Uterus (tissue), 4 donors: ENCODE measurements around the gene PRDM15. TPM values are rescaled to one million over a fixed set of nuclear protein-coding genes. Genes with fewer than 3 reads are reported as not detected.

Source experiments
- DNase-seq, 2 donors: peaks; one replicate each; pipeline ENCODE4 v3.0.0-alpha.2; 2019 to 2020
- H3K27ac ChIP-seq, 2 donors: fragments of 200-600 bp; sonication (generic); 1 replicate in 1 of 2; 2 replicates in 1 of 2; pipeline ENCODE4 v1.5.1; 2016 to 2018
- H3K27me3 ChIP-seq, 2 donors: fragments of 200-600 bp; sonication (generic); one replicate each; pipeline ENCODE4 v1.5.1; 2018 to 2019; ENCODE audit warnings: control low read depth in 1 of 2
- H3K36me3 ChIP-seq, 2 donors: fragments of 200-600 bp; sonication (generic); one replicate each; pipeline ENCODE4 v1.5.1; 2019; ENCODE audit warnings: control low read depth in 1 of 2
- H3K4me1 ChIP-seq, 2 donors: fragments of 200-600 bp; sonication (generic); one replicate each; pipeline ENCODE4 v1.5.1; 2018 to 2019; ENCODE audit warnings: control low read depth in 1 of 2
- H3K4me3 ChIP-seq, 2 donors: fragments of 200-600 bp; sonication (generic); 1 replicate in 1 of 2; 2 replicates in 1 of 2; pipeline ENCODE4 v1.5.1; 2018 to 2019; ENCODE audit warnings: mild to moderate bottlenecking in 1 of 2
- H3K9me3 ChIP-seq, 2 donors: fragments of 200-600 bp; sonication (generic); one replicate each; pipeline ENCODE4 v1.5.1; 2019; ENCODE audit warnings: control low read depth in 1 of 2
- CTCF ChIP-seq, 4 experiments: fragments of 200-600 bp in 2 of 4; fragments of 450-650 bp in 2 of 4; sonication (generic) in 2 of 4; IDR thresholded peaks; one replicate each; pipeline ENCODE4 v1.5.1; 2016 to 2019; ENCODE audit warnings: antibody characterized with exemption in 4 of 4, mild to moderate bottlenecking in 2 of 4, moderate library complexity in 1 of 4
- POLR2A ChIP-seq, 2 donors: fragments of 450-650 bp; IDR thresholded peaks; one replicate each; pipeline ENCODE4 v1.6.1; 2016; ENCODE audit warnings: antibody characterized with exemption in 2 of 2, mild to moderate bottlenecking in 1 of 2, moderate library complexity in 1 of 2
- intact Hi-C: fragments of 100-400 bp; cut with DNase I; formaldehyde crosslinking; loops from one replicate; pipeline ENCODE4 v1.15.1; 2023; ENCODE audit warnings: low total_unique reads
- total RNA-seq, 4 donors: library from RNA; depleted of rRNA in 3 of 4; stranded (reverse); fragments of >200 nt in 3 of 4; gene quantifications; one replicate each; pipeline versions ENCODE4 v1.1.0 to v1.2.4, GENCODE V29; 2014 to 2023
- donor health status: DM: yes; HTN: yes; CAD: no.

Gene PRDM15
- total RNA-seq, 4 donors from 2014 or later: 5.9 to 11.0 (median 6.5) TPM

GRCh38 chr21:41815652-41816582 is 63.2 kb downstream of the PRDM15 start:
- Histone ChIP-seq H3K9me3 (no peaks in the 10 kb centered on the region), H3K4me3 (no peak overlapping the region), H3K36me3 (no peaks in the 10 kb centered on the region), H3K27me3 (no peaks in the 10 kb centered on the region), H3K27ac (no peak overlapping the region), H3K4me1 (no peaks in the 10 kb centered on the region)
- no peak for TF ChIP-seq POLR2A (IDR thresholded peaks at IDR 0.05)
- DNase-seq: no peak
- intact Hi-C loops: no loop called here

DNA sequence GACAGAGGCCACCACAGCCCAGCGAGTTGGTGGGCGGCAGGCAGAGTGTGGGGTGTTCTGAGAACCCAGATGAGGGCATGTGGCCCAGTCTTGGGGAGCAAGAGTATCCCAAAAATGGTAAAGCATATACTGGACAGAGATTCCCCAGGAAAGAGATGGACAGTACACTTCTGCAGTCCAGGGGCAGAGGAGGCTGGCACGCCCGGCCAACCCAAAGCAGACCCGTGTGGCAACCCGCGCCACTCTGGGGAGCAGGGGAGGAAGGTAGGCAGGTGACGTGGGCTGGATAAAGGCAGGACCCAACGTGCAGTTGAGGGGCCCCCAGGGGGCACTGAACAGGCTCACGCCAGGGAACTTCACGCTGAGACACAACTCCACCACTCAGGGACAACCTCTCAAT is 65.9 kb downstream of the PRDM15 start:
- TF ChIP-seq CTCF (IDR thresholded peaks at IDR 0.05): no peak
- TF ChIP-seq POLR2A (IDR thresholded peaks at IDR 0.05): no peak
- intact Hi-C loops: loop anchor here (5.0 kb wide), 1 partner anchor 304 kb away; no protein-coding TSS in a partner anchor
- H3K27me3 ChIP-seq: no peaks in the 10 kb centered on the region
- no peak overlapping the region for H3K4me3 ChIP-seq
- no peak overlapping the region for H3K27ac ChIP-seq
- no peaks in the 10 kb centered on the region for H3K36me3 ChIP-seq
- H3K4me1 ChIP-seq: no peaks in the 10 kb centered on the region
- DNase-seq: no peak
- H3K9me3 ChIP-seq: no peaks in the 10 kb centered on the region

DNA sequence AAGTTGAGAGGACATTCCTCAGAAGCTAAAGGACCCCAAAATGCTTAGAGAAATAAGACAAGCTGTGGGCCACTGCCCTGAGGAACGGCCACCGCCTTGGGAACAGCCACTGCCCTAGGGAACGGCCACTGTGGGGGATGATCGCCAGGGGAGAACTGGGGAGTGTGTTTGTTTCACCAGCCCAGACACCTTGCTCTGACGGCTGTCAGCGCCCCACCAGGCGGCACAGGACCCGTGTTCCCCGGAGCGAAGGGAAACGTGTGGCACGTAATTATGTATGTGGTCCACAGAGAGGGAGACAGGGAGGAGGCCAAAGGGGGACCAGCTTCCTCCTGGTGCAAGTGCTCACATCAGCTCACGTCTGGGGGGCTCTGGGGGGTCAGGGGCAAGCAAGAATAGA is 66.5 kb downstream of the PRDM15 start:
- intact Hi-C loops: loop anchor here (5.0 kb wide), 1 partner anchor 305 kb away; no protein-coding TSS in a partner anchor
- H3K4me1 ChIP-seq: no peaks in the 10 kb centered on the region
- no peaks in the 10 kb centered on the region for H3K27me3 ChIP-seq
- H3K36me3 ChIP-seq: no peaks in the 10 kb centered on the region
- no peak for DNase-seq
- no peak for TF ChIP-seq CTCF (IDR thresholded peaks at IDR 0.05)
- TF ChIP-seq POLR2A (IDR thresholded peaks at IDR 0.05): no peak
- H3K9me3 ChIP-seq: no peaks in the 10 kb centered on the region
- H3K27ac ChIP-seq: no peak overlapping the region
- no peak overlapping the region for H3K4me3 ChIP-seq

- no peaks in the 10 kb centered on the region for H3K36me3 ChIP-seq
- no peak for DNase-seq
- H3K27ac ChIP-seq: no peak overlapping the region
- H3K4me1 ChIP-seq: no peaks in the 10 kb centered on the region
- intact Hi-C loops: loop anchor here (5.0 kb wide), 1 partner anchor 307 kb away; no protein-coding TSS in a partner anchor
- H3K27me3 ChIP-seq: no peaks in the 10 kb centered on the region
- H3K4me3 ChIP-seq: no peak overlapping the region
- TF ChIP-seq CTCF (IDR thresholded peaks at IDR 0.05): no peak
- TF ChIP-seq POLR2A (IDR thresholded peaks at IDR 0.05): no peak
- H3K9me3 ChIP-seq: no peaks in the 10 kb centered on the region
These were observed 68.6 kb downstream of the PRDM15 start for GRCh38 chr21:41810597-41810932.

GRCh38 chr21:41809891-41810596 is 69.1 kb downstream of the PRDM15 start:
- no peak overlapping the region for H3K4me3 ChIP-seq
- intact Hi-C loops: loop anchor here (5.0 kb wide), 1 partner anchor 307 kb away; no protein-coding TSS in a partner anchor
- DNase-seq: no peak
- no peaks in the 10 kb centered on the region for H3K9me3 ChIP-seq
- no peaks in the 10 kb centered on the region for H3K4me1 ChIP-seq
- no peaks in the 10 kb centered on the region for H3K27me3 ChIP-seq
- TF ChIP-seq CTCF (IDR thresholded peaks at IDR 0.05): no peak
- no peak for TF ChIP-seq POLR2A (IDR thresholded peaks at IDR 0.05)
- no peak overlapping the region for H3K27ac ChIP-seq
- no peaks in the 10 kb centered on the region for H3K36me3 ChIP-seq
